ENCODE measurements around the gene FNDC10. TPM values are rescaled to one million over a fixed set of nuclear protein-coding genes. Genes with fewer than 3 reads are reported as not detected.

The FNDC10 gene
- total RNA-seq, 1 donor from 2014 or later = 4.2 TPM

DNA sequence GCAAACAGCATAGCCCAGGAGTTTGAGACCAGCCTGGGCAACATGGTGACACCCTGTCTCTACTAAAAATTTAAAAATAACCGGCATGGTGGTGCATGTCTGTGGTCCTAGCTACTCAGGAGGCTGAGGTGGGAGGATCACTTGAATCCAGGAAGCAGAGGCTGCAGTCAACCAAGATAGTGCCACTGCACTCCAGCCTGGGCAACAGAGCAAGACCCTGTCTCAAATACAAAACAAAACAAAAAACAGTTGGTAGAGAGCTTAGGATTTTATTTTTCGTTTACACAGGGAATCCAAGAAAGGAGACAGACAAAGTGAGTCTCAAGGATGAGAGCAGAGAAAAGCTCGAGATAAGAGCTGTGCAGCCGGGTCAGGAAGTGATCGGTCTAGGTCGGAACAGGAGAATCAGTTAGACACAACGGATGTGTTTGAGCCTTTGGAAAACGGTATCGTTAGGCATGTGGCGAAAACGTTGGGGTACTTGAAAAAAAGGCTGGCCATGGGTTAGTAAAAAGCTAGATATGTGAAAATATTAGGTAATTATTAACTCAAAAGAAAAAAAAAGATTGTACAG is 13.7 kb upstream of the FNDC10 start:
- Mint-ChIP-seq H3K36me3 (ENCODE audit: insufficient read depth) (peaks cover 3% of the 10 kb centered on the region), H3K27me3 (no peaks in the 10 kb centered on the region), H3K4me3 (ENCODE audit: low read depth) (peak overlapping the region; percentile 96), H3K9me3 (ENCODE audit: low read depth) (no peaks in the 10 kb centered on the region), H3K4me1 (ENCODE audit: low read depth) (peaks cover 22% of the 10 kb centered on the region), H3K27ac (peak overlapping the region; percentile 31)
- DNase-seq (ENCODE audit: low spot score, unreplicated experiment) = no peak
- TF ChIP-seq, protein P1, sequence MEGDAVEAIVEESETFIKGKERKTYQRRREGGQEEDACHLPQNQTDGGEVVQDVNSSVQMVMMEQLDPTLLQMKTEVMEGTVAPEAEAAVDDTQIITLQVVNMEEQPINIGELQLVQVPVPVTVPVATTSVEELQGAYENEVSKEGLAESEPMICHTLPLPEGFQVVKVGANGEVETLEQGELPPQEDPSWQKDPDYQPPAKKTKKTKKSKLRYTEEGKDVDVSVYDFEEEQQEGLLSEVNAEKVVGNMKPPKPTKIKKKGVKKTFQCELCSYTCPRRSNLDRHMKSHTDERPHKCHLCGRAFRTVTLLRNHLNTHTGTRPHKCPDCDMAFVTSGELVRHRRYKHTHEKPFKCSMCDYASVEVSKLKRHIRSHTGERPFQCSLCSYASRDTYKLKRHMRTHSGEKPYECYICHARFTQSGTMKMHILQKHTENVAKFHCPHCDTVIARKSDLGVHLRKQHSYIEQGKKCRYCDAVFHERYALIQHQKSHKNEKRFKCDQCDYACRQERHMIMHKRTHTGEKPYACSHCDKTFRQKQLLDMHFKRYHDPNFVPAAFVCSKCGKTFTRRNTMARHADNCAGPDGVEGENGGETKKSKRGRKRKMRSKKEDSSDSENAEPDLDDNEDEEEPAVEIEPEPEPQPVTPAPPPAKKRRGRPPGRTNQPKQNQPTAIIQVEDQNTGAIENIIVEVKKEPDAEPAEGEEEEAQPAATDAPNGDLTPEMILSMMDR (IDR thresholded peaks at IDR 0.05; ENCODE audit: unreplicated experiment) = no peak

DNA sequence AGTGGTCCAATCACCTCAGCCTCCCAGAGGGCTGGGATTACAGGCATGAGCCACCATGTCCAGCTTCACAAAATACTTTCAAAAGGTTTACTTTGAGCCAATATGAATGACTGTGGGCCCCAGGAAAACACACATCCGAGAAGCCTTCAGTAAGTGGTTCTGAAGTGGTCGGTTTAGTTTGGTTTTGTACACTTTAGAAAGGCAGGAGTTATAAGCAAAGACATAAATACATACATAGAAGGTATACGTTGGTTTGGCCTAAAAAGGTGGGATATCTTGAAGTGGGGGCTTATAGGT is 12.1 kb upstream of the FNDC10 start:
- H3K4me3 Mint-ChIP-seq (ENCODE audit: low read depth) = no peak overlapping the region
- no peak for DNase-seq (ENCODE audit: low spot score, unreplicated experiment)
- H3K4me1 Mint-ChIP-seq (ENCODE audit: low read depth) = peaks cover 20% of the 10 kb centered on the region
- H3K36me3 Mint-ChIP-seq (ENCODE audit: insufficient read depth) = peaks cover 1% of the 10 kb centered on the region
- H3K27me3 Mint-ChIP-seq = no peaks in the 10 kb centered on the region
- peak overlapping the region; percentile 13 for H3K27ac Mint-ChIP-seq
- H3K9me3 Mint-ChIP-seq (ENCODE audit: low read depth) = no peaks in the 10 kb centered on the region
- TF ChIP-seq, protein P1 (IDR thresholded peaks at IDR 0.05; ENCODE audit: unreplicated experiment) = no peak

DNA sequence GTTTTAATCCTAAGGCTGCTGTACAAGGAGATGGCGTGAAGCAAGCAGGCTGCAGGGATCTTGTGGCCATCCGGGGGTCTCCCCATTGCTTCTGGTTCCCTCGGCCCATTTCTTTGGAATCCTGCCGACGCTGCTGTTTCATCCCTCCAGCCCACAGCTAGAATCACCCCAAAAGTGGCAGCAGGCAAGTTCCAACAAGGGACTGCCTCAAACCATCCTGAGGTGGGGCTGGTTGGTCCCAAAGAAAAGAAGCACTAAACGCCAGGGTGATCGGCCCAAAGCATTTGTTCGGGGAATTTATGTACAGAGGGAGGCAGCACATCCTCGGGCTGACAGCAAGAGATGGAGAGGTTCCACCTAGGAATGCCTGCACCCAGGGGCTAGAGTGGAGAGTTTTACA is 10.9 kb upstream of the FNDC10 start:
- H3K27ac Mint-ChIP-seq = no peak overlapping the region
- peaks cover 1% of the 10 kb centered on the region for H3K36me3 Mint-ChIP-seq (ENCODE audit: insufficient read depth)
- H3K4me1 Mint-ChIP-seq (ENCODE audit: low read depth) = peaks cover 19% of the 10 kb centered on the region
- no peaks in the 10 kb centered on the region for H3K9me3 Mint-ChIP-seq (ENCODE audit: low read depth)
- no peak overlapping the region for H3K4me3 Mint-ChIP-seq (ENCODE audit: low read depth)
- DNase-seq (ENCODE audit: low spot score, unreplicated experiment) = no peak
- H3K27me3 Mint-ChIP-seq = no peaks in the 10 kb centered on the region
- TF ChIP-seq, protein P1 (IDR thresholded peaks at IDR 0.05; ENCODE audit: unreplicated experiment) = no peak

DNA sequence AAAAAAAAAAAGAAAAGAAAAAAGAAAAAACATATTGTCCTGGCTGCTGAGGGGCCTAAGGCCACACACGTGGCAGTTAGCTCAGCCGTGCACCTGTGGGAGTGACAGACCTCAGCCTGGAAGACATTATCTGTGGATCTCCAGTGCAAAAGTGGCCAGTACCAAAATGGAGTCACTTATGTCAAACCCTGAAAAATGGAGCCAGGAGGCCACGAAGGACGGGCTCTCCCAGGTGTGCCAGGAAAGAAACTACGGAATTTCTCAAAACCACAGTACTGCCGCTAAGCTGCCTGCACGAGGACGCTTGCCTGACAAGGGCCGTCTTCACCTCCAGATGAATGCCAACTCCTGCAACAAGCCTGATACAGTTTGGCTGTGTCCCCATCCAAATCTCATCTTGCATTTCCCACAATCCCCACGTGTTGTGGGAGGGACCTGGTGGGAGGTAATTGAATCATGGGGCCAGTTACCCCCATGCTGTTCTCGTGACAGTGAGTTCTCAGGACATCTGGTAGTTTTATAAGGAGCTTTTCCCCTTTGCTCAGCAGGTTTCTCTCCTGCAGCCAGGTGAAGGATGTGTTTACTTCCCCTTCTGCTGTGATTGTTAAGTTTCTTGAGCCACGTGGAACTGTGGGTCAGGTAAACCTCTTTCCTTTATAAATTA is 10.0 kb upstream of the FNDC10 start:
- TF ChIP-seq, protein P1 (IDR thresholded peaks at IDR 0.05; ENCODE audit: unreplicated experiment) = no peak
- Mint-ChIP-seq H3K27ac (no peak overlapping the region), H3K4me1 (ENCODE audit: low read depth) (peaks cover 17% of the 10 kb centered on the region), H3K36me3 (ENCODE audit: insufficient read depth) (peaks cover 1% of the 10 kb centered on the region), H3K4me3 (ENCODE audit: low read depth) (no peak overlapping the region), H3K9me3 (ENCODE audit: low read depth) (no peaks in the 10 kb centered on the region), H3K27me3 (peaks cover under 1% of the 10 kb centered on the region)
- no peak for DNase-seq (ENCODE audit: low spot score, unreplicated experiment)

DNA sequence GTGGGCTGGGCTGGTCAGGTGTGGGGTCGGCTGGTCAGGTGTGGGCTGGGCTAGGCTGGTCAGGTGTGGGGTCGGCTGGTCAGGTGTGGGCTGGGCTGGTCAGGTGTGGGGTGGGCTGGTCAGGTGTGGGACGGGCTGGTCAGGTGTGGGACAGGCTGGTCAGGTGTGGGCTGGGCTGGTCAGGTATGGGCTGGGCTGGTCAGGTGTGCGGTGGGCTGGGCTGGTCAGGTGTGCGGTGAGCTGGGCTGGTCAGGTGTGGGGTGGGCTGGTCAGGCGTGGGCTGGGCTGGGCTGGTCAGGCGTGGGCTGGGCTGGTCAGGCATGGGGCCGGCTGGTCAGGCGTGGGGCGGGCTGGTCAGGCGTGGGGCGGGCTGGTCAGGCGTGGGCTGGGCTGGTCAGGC is 6.3 kb upstream of the FNDC10 start:
- Mint-ChIP-seq H3K9me3 (ENCODE audit: low read depth) (no peaks in the 10 kb centered on the region), H3K27ac (no peak overlapping the region), H3K36me3 (ENCODE audit: insufficient read depth) (no peaks in the 10 kb centered on the region), H3K4me3 (ENCODE audit: low read depth) (no peak overlapping the region), H3K27me3 (peaks cover 27% of the 10 kb centered on the region), H3K4me1 (ENCODE audit: low read depth) (no peaks in the 10 kb centered on the region)
- DNase-seq (ENCODE audit: low spot score, unreplicated experiment) = no peak
- TF ChIP-seq, protein P1 (IDR thresholded peaks at IDR 0.05; ENCODE audit: unreplicated experiment) = no peak
